ENCODE data around the gene PLD3.

DNA sequence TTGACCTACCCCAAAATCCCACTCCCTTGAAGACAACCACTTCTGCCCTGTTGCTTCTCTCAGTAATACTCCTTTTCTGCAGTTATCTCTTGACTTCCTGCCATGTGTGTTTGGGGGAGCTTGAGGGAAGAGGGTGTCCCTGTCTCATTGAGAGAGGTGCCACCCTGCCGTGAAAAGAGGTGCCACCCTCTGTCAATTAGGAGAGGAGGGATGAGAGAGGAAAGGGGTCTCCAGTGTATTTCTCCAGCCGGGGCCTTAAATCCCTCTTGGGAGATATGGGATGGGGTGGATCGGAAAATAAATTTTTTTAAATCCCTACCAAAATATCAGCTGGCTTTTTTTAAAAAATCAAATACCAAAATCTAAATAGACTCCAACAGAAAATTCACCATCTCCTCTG is 16.5 kb downstream of the PLD3 start:
- TF ChIP-seq, protein P1, sequence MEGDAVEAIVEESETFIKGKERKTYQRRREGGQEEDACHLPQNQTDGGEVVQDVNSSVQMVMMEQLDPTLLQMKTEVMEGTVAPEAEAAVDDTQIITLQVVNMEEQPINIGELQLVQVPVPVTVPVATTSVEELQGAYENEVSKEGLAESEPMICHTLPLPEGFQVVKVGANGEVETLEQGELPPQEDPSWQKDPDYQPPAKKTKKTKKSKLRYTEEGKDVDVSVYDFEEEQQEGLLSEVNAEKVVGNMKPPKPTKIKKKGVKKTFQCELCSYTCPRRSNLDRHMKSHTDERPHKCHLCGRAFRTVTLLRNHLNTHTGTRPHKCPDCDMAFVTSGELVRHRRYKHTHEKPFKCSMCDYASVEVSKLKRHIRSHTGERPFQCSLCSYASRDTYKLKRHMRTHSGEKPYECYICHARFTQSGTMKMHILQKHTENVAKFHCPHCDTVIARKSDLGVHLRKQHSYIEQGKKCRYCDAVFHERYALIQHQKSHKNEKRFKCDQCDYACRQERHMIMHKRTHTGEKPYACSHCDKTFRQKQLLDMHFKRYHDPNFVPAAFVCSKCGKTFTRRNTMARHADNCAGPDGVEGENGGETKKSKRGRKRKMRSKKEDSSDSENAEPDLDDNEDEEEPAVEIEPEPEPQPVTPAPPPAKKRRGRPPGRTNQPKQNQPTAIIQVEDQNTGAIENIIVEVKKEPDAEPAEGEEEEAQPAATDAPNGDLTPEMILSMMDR (conservative IDR thresholded peaks at IDR 0.05 in 1 of 2, IDR thresholded peaks at IDR 0.05 in 1 of 2; ENCODE audit: low read depth in 1 of 2, low read length in 2 of 2): no peak
- TF ChIP-seq EZH2 (IDR thresholded peaks at IDR 0.05; ENCODE audit: low read length, missing control alignments): no peak

All from fibroblast of lung (primary cell).